ACHN (cell line): ENCODE results near the gene BTNL8.

Experiments
- DNase-seq: peaks from one replicate; pipeline ENCODE4 v3.0.0-alpha.2; 2015
- in situ Hi-C: cut with HindIII; loops from 2 replicates; pipeline ENCODE4 v1.10.0; 2017; ENCODE audit warnings: low sequenced_read_pairs, low pct_ligation_motif_present, low pct_unique_long_range_greater_than_20kb

The BTNL8 gene

GRCh38 chr5:180932660-180933059 is 33.7 kb downstream of the BTNL8 start:
- DNase-seq: no peak
- in situ Hi-C loops: no loop called here

- in situ Hi-C loops: no loop called here
- no peak for DNase-seq
Observed at GRCh38 chr5:180935203-180935602, 36.2 kb downstream of the BTNL8 start.

GRCh38 chr5:180938294-180938693 is 39.3 kb downstream of the BTNL8 start:
- in situ Hi-C loops: no loop called here
- DNase-seq: no peak

- in situ Hi-C loops: no loop called here
- no peak for DNase-seq
Observed at GRCh38 chr5:180950291-180950949, 51.5 kb downstream of the BTNL8 start.

GRCh38 chr5:180959661-180960060 is 60.7 kb downstream of the BTNL8 start:
- in situ Hi-C loops: no loop called here
- no peak for DNase-seq

GRCh38 chr5:180960209-180960608 is 61.2 kb downstream of the BTNL8 start:
- DNase-seq: no peak
- in situ Hi-C loops: no loop called here

- no peak for DNase-seq
- in situ Hi-C loops: no loop called here
Observed at GRCh38 chr5:180969406-180969805, 70.4 kb downstream of the BTNL8 start.

GRCh38 chr5:180970336-180970735 is 71.4 kb downstream of the BTNL8 start:
- no peak for DNase-seq
- in situ Hi-C loops: no loop called here

GRCh38 chr5:180970875-180971274 is 71.9 kb downstream of the BTNL8 start:
- DNase-seq: no peak
- in situ Hi-C loops: no loop called here

GRCh38 chr5:180974612-180975315 is 75.8 kb downstream of the BTNL8 start:
- in situ Hi-C loops: no loop called here

GRCh38 chr5:180975338-180975737 is 76.4 kb downstream of the BTNL8 start:
- DNase-seq: no peak
- in situ Hi-C loops: no loop called here

More at GRCh38 chr5:180974612-180975315, 75.8 kb downstream of the BTNL8 start:
- no peak for DNase-seq

- in situ Hi-C loops: no loop called here
- DNase-seq: no peak
Observed at GRCh38 chr5:180976518-180976917, 77.6 kb downstream of the BTNL8 start.

GRCh38 chr5:180977852-180978251 is 78.9 kb downstream of the BTNL8 start:
- no peak for DNase-seq
- in situ Hi-C loops: no loop called here

GRCh38 chr5:180982008-180982741 is 83.2 kb downstream of the BTNL8 start:
- in situ Hi-C loops: no loop called here
- no peak for DNase-seq

- in situ Hi-C loops: no loop called here
Observed at GRCh38 chr5:180988016-180988415, 89.1 kb downstream of the BTNL8 start.

GRCh38 chr5:180988592-180988991 is 89.6 kb downstream of the BTNL8 start, which contains the start of gene BTNL3:
Gene BTNL3, plus strand, starts transcription at chr5:180988846. Its CDS starts 183 bp downstream, at chr5:180989029.
- in situ Hi-C loops: no loop called here
- no peak for DNase-seq

More at GRCh38 chr5:180988016-180988415, 89.1 kb downstream of the BTNL8 start:
- DNase-seq: no peak

- no peak for DNase-seq
Observed at GRCh38 chr5:180990086-180990881, 91.3 kb downstream of the BTNL8 start.

GRCh38 chr5:180990882-180991242 is 91.9 kb downstream of the BTNL8 start:
- in situ Hi-C loops: no loop called here
- DNase-seq: no peak

More at GRCh38 chr5:180990086-180990881, 91.3 kb downstream of the BTNL8 start:
- in situ Hi-C loops: no loop called here
